Suprapubic skin (tissue), 3 donors: ENCODE data around the gene WDR54.

ENCODE experiments used
- EP300 ChIP-seq: sonication (generic); formaldehyde crosslinking; IDR thresholded peaks from one replicate; pipeline ENCODE4 v1.6.1; 2017; ENCODE audit warnings: antibody characterized with exemption
- TF ChIP-seq, protein P1 (sequence below), 2 donors: fragments of 200-600 bp in 1 of 2; fragments of 450-650 bp in 1 of 2; sonication (generic) in 1 of 2; IDR thresholded peaks; one replicate each; pipeline ENCODE4 v1.5.1; 2016 to 2019; ENCODE audit warnings: antibody characterized with exemption in 2 of 2, mild to moderate bottlenecking in 1 of 2, moderate library complexity in 1 of 2

- TF ChIP-seq, protein P1, sequence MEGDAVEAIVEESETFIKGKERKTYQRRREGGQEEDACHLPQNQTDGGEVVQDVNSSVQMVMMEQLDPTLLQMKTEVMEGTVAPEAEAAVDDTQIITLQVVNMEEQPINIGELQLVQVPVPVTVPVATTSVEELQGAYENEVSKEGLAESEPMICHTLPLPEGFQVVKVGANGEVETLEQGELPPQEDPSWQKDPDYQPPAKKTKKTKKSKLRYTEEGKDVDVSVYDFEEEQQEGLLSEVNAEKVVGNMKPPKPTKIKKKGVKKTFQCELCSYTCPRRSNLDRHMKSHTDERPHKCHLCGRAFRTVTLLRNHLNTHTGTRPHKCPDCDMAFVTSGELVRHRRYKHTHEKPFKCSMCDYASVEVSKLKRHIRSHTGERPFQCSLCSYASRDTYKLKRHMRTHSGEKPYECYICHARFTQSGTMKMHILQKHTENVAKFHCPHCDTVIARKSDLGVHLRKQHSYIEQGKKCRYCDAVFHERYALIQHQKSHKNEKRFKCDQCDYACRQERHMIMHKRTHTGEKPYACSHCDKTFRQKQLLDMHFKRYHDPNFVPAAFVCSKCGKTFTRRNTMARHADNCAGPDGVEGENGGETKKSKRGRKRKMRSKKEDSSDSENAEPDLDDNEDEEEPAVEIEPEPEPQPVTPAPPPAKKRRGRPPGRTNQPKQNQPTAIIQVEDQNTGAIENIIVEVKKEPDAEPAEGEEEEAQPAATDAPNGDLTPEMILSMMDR (IDR thresholded peaks at IDR 0.05), result no peak
- no peak for TF ChIP-seq EP300
Measured at GRCh38 chr2:74424139-74424992, 2.8 kb downstream of the WDR54 start.
